K562 treated with DMSO at 1 percent for 24 hours (cell line): ENCODE measurements around the gene ENAH. TPM values are rescaled to one million over a fixed set of nuclear protein-coding genes. Genes with fewer than 3 reads are reported as not detected.

Experiments
- total RNA-seq: library from RNA; unstranded; fragments of 300-600 nt; gene quantifications from 2 replicates; pipeline ENCODE4 v1.2.3, GENCODE V29; 2022; ENCODE audit warnings: low read depth; ENCODE audit not compliant: insufficient read depth

The ENAH gene
- 0.17 TPM in 1 of 2 replicates, not detected in the other for total RNA-seq

GRCh38 chr1:225652729-225653462, at the start of gene ENAH:
Gene ENAH, minus strand, starts transcription at chr1:225653123. Its CDS starts 433 bp downstream, at chr1:225652690.

Other genes starting within 250 kb of the ENAH start
- 40.8 and 48.0 TPM in 2 replicates for gene LBR, start 225.1 kb downstream of the ENAH start, total RNA-seq
- gene SRP9, start 124.7 kb upstream of the ENAH start, total RNA-seq = 198 and 224 TPM in 2 replicates
- gene EPHX1, start 157.0 kb upstream of the ENAH start, total RNA-seq = 68.7 and 75.5 TPM in 2 replicates
- gene TMEM63A, start 229.3 kb upstream of the ENAH start, total RNA-seq = 33.8 and 34.2 TPM in 2 replicates
- gene LEFTY1, start 236.0 kb upstream of the ENAH start, total RNA-seq = not detected in 2 replicates